ENCODE data around the gene EFNA1.

EFNA1 gene

DNA sequence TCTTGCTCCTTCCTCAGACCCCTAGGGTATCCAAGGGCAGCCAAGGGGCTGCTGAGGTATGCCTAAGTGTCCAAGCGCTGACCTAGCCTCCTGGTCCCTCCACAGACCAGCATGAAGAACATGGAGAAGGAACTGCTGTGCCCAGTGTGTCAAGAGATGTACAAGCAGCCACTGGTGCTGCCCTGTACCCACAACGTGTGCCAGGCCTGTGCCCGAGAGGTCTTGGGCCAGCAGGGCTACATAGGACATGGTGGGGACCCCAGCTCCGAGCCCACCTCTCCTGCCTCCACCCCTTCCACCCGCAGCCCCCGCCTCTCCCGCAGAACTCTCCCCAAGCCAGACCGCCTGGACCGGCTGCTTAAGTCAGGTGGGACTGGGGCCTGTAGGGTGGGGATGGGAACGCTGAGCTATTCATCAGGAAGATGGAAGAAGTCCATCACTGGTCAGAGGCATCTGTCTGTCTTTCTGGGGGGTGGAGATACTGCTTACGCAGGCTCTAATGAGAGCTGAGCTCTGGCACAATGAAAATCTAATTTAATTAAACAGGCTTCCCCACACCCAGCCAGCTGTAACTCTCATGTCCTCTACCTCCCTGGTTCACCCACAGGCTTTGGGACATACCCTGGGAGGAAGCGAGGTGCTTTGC is 47.7 kb downstream of the EFNA1 start:
- no peak for DNase-seq (ENCODE audit: low read depth)
- no peak overlapping the region for H3K4me3 ChIP-seq (ENCODE audit: control insufficient read depth, low read depth, low read length)
- TF ChIP-seq, protein P1, sequence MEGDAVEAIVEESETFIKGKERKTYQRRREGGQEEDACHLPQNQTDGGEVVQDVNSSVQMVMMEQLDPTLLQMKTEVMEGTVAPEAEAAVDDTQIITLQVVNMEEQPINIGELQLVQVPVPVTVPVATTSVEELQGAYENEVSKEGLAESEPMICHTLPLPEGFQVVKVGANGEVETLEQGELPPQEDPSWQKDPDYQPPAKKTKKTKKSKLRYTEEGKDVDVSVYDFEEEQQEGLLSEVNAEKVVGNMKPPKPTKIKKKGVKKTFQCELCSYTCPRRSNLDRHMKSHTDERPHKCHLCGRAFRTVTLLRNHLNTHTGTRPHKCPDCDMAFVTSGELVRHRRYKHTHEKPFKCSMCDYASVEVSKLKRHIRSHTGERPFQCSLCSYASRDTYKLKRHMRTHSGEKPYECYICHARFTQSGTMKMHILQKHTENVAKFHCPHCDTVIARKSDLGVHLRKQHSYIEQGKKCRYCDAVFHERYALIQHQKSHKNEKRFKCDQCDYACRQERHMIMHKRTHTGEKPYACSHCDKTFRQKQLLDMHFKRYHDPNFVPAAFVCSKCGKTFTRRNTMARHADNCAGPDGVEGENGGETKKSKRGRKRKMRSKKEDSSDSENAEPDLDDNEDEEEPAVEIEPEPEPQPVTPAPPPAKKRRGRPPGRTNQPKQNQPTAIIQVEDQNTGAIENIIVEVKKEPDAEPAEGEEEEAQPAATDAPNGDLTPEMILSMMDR (IDR thresholded peaks at IDR 0.05; ENCODE audit: control insufficient read depth, insufficient read depth, low read depth, low read length, missing control alignments), result no peak

GRCh38 chr1:155175927-155176371 is 48.3 kb downstream of the EFNA1 start:
- TF ChIP-seq, protein P1 (IDR thresholded peaks at IDR 0.05; ENCODE audit: control insufficient read depth, insufficient read depth, low read depth, low read length, missing control alignments), result no peak
- no peak overlapping the region for H3K4me3 ChIP-seq (ENCODE audit: control insufficient read depth, low read depth, low read length)
- no peak for DNase-seq (ENCODE audit: low read depth)

GRCh38 chr1:155176544-155177071 is 48.9 kb downstream of the EFNA1 start:
- no peak for DNase-seq (ENCODE audit: low read depth)
- TF ChIP-seq, protein P1 (IDR thresholded peaks at IDR 0.05; ENCODE audit: control insufficient read depth, insufficient read depth, low read depth, low read length, missing control alignments), result peak; percentile 91
- H3K4me3 ChIP-seq (ENCODE audit: control insufficient read depth, low read depth, low read length), result no peak overlapping the region

DNA sequence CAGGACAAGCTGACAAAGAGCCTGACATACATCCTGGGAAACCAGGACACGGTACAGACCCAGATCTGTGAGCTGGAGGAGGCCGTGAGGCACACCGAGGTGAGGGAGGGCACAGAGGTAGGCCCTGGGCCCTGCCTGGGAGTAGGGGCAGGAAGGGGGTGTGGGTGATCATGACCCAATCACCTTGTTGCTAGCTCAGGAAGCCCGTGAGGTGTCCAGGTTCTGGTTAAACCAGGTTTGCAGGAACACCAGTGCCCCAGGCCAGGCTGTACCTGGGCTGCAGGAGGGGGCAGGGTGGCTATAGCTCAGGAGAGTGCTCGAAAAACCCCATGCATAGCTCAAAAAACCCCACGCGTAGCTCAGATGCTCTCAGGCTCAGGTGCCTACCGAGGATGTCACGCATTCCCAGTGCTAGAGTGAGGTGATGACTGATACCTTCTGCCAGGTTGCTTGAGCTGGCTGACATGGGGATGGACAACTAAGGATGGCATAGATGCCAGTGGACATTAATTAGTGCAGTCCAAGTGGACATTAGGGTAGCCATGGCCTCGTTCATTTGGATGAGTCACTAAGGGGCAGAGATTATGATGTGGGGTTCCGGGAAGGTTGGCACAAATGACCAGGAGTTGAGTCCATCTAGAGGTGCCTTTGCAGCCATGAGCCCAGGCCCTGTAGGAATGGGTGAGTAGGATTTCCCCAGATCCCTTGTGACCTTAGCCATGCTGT is 49.7 kb downstream of the EFNA1 start:
- TF ChIP-seq, protein P1 (IDR thresholded peaks at IDR 0.05; ENCODE audit: control insufficient read depth, insufficient read depth, low read depth, low read length, missing control alignments), result no peak
- H3K4me3 ChIP-seq (ENCODE audit: control insufficient read depth, low read depth, low read length), result no peak overlapping the region
- no peak for DNase-seq (ENCODE audit: low read depth)

GRCh38 chr1:155177918-155178281 is 50.2 kb downstream of the EFNA1 start:
- H3K4me3 ChIP-seq (ENCODE audit: control insufficient read depth, low read depth, low read length), result no peak overlapping the region
- DNase-seq (ENCODE audit: low read depth), result no peak
- TF ChIP-seq, protein P1 (IDR thresholded peaks at IDR 0.05; ENCODE audit: control insufficient read depth, insufficient read depth, low read depth, low read length, missing control alignments), result no peak

DNA sequence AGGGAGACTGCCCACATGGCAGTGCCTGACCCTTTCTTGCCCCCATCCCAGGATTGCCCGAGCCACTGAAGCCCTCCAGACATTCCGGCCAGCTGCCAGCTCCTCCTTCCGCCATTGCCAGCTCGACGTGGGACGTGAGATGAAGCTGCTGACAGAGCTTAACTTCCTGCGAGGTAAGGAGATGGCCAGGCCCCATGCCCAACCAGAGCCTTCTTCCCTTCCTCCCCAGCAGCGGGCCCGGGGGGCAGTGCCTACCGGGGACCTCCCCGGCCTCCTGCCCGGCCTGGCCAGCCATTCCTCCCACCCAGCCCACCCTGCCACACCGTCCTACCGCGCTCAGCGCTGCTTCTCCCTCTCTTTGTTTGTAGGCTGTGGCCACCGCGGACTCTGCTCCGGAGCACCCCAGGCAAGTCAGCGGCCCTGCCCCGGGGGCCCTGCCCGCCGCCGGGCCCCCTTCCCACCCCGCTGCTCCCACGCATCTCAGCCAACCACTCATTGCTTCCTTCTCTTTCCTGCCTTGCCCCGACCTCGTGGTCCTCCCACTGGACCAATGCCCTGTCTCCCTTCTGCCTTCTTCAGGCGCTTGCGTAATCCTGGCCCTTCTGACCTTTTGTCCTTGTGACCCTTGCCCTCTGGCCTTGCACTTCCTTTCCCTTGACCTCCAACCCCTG is 50.9 kb downstream of the EFNA1 start:
- no peak for DNase-seq (ENCODE audit: low read depth)
- H3K4me3 ChIP-seq (ENCODE audit: control insufficient read depth, low read depth, low read length), result no peak overlapping the region
- TF ChIP-seq, protein P1 (IDR thresholded peaks at IDR 0.05; ENCODE audit: control insufficient read depth, insufficient read depth, low read depth, low read length, missing control alignments), result no peak

All from AG09309 (cell line).